Hepatocyte (in vitro differentiated cells): ENCODE data around the gene CCDC93. TPM values are rescaled to one million over a fixed set of nuclear protein-coding genes. Genes with fewer than 3 reads are reported as not detected.
A peak's percentile ranks its signal among the peaks of the same experiment; 100 is the strongest.

ENCODE experiments used
- DNase-seq: peaks from one replicate; pipeline ENCODE4 v3.0.0-alpha.2; 2016; ENCODE audit warnings: low spot score
- H2AFZ ChIP-seq: fragments of 200-600 bp; sonication (generic); 2 replicates; pipeline ENCODE4 v1.6.0; 2016; ENCODE audit warnings: antibody characterized with exemption, mild to moderate bottlenecking
- H3K27ac ChIP-seq: fragments of 200-600 bp; sonication (generic); 2 replicates; pipeline ENCODE4 v1.5.1; 2016; ENCODE audit warnings: mild to moderate bottlenecking
- H3K27me3 ChIP-seq: fragments of 200-600 bp; sonication (generic); 2 replicates; pipeline ENCODE4 v1.6.1; 2016
- H3K36me3 ChIP-seq: fragments of 200-600 bp; sonication (generic); replicated peaks from 2 replicates; pipeline ENCODE4 v1.5.1; 2016; ENCODE audit warnings: low read depth; ENCODE audit not compliant: insufficient read depth
- H3K4me1 ChIP-seq: fragments of 200-600 bp; sonication (generic); 2 replicates; pipeline ENCODE4 v1.5.1; 2016; ENCODE audit warnings: mild to moderate bottlenecking, moderate library complexity; ENCODE audit not compliant: insufficient read depth
- H3K4me2 ChIP-seq: fragments of 200-600 bp; sonication (generic); 2 replicates; pipeline ENCODE4 v1.6.0; 2016
- H3K4me3 ChIP-seq: fragments of 200-600 bp; sonication (generic); 2 replicates; pipeline ENCODE4 v1.5.1; 2016; ENCODE audit warnings: mild to moderate bottlenecking
- H3K79me2 ChIP-seq: fragments of 200-600 bp; sonication (generic); 2 replicates; pipeline ENCODE4 v1.6.0; 2017; ENCODE audit warnings: mild to moderate bottlenecking
- H3K9me2 ChIP-seq: fragments of 200-600 bp; sonication (generic); replicated peaks from 2 replicates; pipeline ENCODE4 v1.6.0; 2017; ENCODE audit warnings: mild to moderate bottlenecking; ENCODE audit not compliant: insufficient read depth
- H3K9me3 ChIP-seq: fragments of 200-600 bp; sonication (generic); 2 replicates; pipeline ENCODE4 v1.5.1; 2016; ENCODE audit warnings: low read depth, mild to moderate bottlenecking
- H4K20me1 ChIP-seq: fragments of 200-600 bp; sonication (generic); 2 replicates; pipeline ENCODE4 v1.6.0; 2016; ENCODE audit warnings: mild to moderate bottlenecking; ENCODE audit not compliant: insufficient read depth, poor library complexity, severe bottlenecking
- CTCF ChIP-seq: fragments of 200-600 bp; sonication (generic); IDR thresholded peaks from 2 replicates; pipeline ENCODE4 v1.5.1; 2016; ENCODE audit warnings: antibody characterized with exemption, mild to moderate bottlenecking; ENCODE audit not compliant: poor library complexity
- EZH2 ChIP-seq: fragments of 200-600 bp; sonication (generic); IDR thresholded peaks from 2 replicates; pipeline ENCODE4 v1.6.1; 2016; ENCODE audit warnings: antibody characterized with exemption, mild to moderate bottlenecking, borderline replicate concordance
- EZH2phosphoT487 ChIP-seq: fragments of 200-600 bp; sonication (generic); IDR thresholded peaks from one replicate; pipeline ENCODE4 v1.6.1; 2018; ENCODE audit warnings: antibody characterized with exemption, mild to moderate bottlenecking, low read depth, moderate library complexity; ENCODE audit not compliant: unreplicated experiment, severe bottlenecking
- WGBS: methylation state at CpG from one replicate; pipeline ENCODE4 v1.1.6; 2016; ENCODE audit warnings: low lambda C conversion rate; ENCODE audit errors: missing lambda C conversion rate; 5-methylcytosine and 5-hydroxymethylcytosine counted together
- polyA plus RNA-seq: library from polyadenylated mRNA; unstranded; fragments of >200 nt; fragmentation: Nextera tagmentation; extraction: Ambion mirVana; gene quantifications from 2 replicates; pipeline ENCODE4 v1.2.1, GENCODE V29; 2016
- total RNA-seq: library from RNA; depleted of rRNA; stranded (reverse); fragments of >200 nt; gene quantifications from 2 replicates; pipeline ENCODE4 v1.2.3, GENCODE V29; 2014

The CCDC93 gene
- total and polyA plus RNA-seq, 2 experiments from 2014 or later: 13.2 to 37.4 TPM

DNA sequence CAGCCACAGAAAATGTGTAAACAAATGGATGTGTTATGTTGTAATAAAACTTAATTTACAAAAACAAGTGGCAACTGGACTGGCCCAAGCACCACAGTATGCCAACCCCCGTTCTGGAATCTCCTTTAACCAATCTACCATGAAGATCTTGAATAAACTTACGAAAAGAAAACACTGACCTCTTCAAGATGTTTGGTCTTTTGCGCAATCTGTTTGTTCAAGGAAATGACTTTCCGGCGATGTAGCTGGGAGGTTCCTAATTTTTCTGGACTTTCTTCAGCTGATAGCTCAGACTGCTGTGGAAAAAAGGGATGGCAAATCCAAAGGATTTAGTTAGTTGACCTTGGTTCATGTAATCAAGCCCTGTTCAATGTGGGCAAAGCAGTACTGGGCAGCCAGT is 55.7 kb downstream of the CCDC93 start:
- Histone ChIP-seq H3K36me3 (no peaks in the 10 kb centered on the region), H3K27ac (peak overlapping the region; percentile 57), H4K20me1 (no peaks in the 10 kb centered on the region), H3K9me3 (no peaks in the 10 kb centered on the region), H2AFZ (no peak overlapping the region), H3K4me2 (no peak overlapping the region), H3K4me1 (peaks cover 14% of the 10 kb centered on the region), H3K9me2 (no peaks in the 10 kb centered on the region), H3K4me3 (no peak overlapping the region), H3K79me2 (no peaks in the 10 kb centered on the region), H3K27me3 (no peaks in the 10 kb centered on the region)
- no peak for TF ChIP-seq EZH2
- no peak for TF ChIP-seq EZH2phosphoT487
- no peak for TF ChIP-seq CTCF
- peak; percentile 43 for DNase-seq
- WGBS: 49% methylated on average over 5 of the region's 5 CpGs

DNA sequence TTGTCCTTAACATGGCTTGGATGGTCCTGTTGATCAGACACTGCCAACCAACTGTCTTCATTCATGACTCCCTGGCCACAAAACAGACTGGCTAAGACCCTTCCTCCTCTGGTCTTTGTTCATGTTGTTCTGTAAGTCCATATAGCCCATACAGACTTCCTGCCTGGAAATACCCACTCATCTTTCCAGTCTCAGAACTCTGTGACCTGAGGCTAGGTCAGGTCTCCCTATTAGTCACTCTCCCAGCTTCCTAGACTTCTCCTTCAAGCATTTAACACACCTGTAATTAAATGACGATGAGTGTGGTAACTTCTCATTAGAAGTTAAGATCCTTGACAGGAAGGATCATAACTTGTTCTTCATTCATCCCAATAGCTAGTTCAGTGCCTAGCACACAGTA is 56.3 kb downstream of the CCDC93 start:
- Histone ChIP-seq H3K36me3 (no peaks in the 10 kb centered on the region), H3K27ac (peak overlapping the region; percentile 57), H3K4me2 (no peak overlapping the region), H3K27me3 (no peaks in the 10 kb centered on the region), H3K9me2 (no peaks in the 10 kb centered on the region), H3K79me2 (no peaks in the 10 kb centered on the region), H3K4me3 (no peak overlapping the region), H3K9me3 (no peaks in the 10 kb centered on the region), H3K4me1 (peaks cover 14% of the 10 kb centered on the region), H2AFZ (no peak overlapping the region), H4K20me1 (no peaks in the 10 kb centered on the region)
- 88% methylated on average over 1 of the region's 1 CpG for WGBS
- DNase-seq: no peak
- no peak for TF ChIP-seq EZH2
- no peak for TF ChIP-seq EZH2phosphoT487
- TF ChIP-seq CTCF: no peak

GRCh38 chr2:117956036-117956796 is 57.7 kb downstream of the CCDC93 start:
- no peak for DNase-seq

More at GRCh38 chr2:117956036-117956796, 57.7 kb downstream of the CCDC93 start:
- 57% methylated on average over 1 of the region's 1 CpG for WGBS
- Histone ChIP-seq H3K27ac (no peak overlapping the region), H3K4me2 (no peak overlapping the region), H4K20me1 (no peaks in the 10 kb centered on the region), H3K9me2 (no peaks in the 10 kb centered on the region), H3K9me3 (no peaks in the 10 kb centered on the region), H3K36me3 (no peaks in the 10 kb centered on the region), H3K4me1 (peaks cover 14% of the 10 kb centered on the region), H2AFZ (no peak overlapping the region), H3K79me2 (no peaks in the 10 kb centered on the region), H3K27me3 (no peaks in the 10 kb centered on the region), H3K4me3 (no peak overlapping the region)
- TF ChIP-seq CTCF (no peak), EZH2phosphoT487 (no peak), EZH2 (no peak)
